Activated naive CD4-positive, alpha-beta T cell treated with anti-CD3 and anti-CD28 coated beads for 36 hours (primary cell): Measurements from ENCODE around the gene SLC18A2. TPM values are rescaled to one million over a fixed set of nuclear protein-coding genes. Genes with fewer than 3 reads are reported as not detected.

Source experiments
- CTCF ChIA-PET: fragments of 350-600 bp; sonication (Branson Sonifier 250); formaldehyde crosslinking; loops from one replicate; lab custom pipeline; 2021; ENCODE audit warnings: antibody characterized with exemption; lab: Charles Lee
- DNase-seq: peaks from one replicate; pipeline ENCODE4 v3.0.0-alpha.2; 2020
- H3K27ac Mint-ChIP-seq: one replicate; pipeline ENCODE4 v1.8.0; 2021; ENCODE audit warnings: mild to moderate bottlenecking, mixed read lengths
- H3K27me3 Mint-ChIP-seq: one replicate; pipeline ENCODE4 v1.8.0; 2021; ENCODE audit warnings: low read depth, mixed read lengths
- H3K36me3 Mint-ChIP-seq: one replicate; pipeline ENCODE4 v1.8.0; 2021; ENCODE audit warnings: low read depth, mixed read lengths
- H3K4me1 Mint-ChIP-seq: one replicate; pipeline ENCODE4 v1.8.0; 2021; ENCODE audit warnings: low read depth, mixed read lengths
- H3K4me3 Mint-ChIP-seq: one replicate; pipeline ENCODE4 v1.8.0; 2021; ENCODE audit warnings: mild to moderate bottlenecking, moderate library complexity, mixed read lengths
- H3K9me3 Mint-ChIP-seq: one replicate; pipeline ENCODE4 v1.8.0; 2021; ENCODE audit warnings: mixed read lengths
- intact Hi-C: fragments of 100-400 bp; cut with micrococcal nuclease; formaldehyde crosslinking; loops from one replicate; pipeline ENCODE4 v1.15.1; 2023
- total RNA-seq, 2 experiments: library from RNA; stranded (reverse); gene quantifications; one replicate each; pipeline ENCODE4 v1.2.3, GENCODE V29; 2021

The SLC18A2 gene
- total RNA-seq, 2 experiments from 2014 or later: not detected

DNA sequence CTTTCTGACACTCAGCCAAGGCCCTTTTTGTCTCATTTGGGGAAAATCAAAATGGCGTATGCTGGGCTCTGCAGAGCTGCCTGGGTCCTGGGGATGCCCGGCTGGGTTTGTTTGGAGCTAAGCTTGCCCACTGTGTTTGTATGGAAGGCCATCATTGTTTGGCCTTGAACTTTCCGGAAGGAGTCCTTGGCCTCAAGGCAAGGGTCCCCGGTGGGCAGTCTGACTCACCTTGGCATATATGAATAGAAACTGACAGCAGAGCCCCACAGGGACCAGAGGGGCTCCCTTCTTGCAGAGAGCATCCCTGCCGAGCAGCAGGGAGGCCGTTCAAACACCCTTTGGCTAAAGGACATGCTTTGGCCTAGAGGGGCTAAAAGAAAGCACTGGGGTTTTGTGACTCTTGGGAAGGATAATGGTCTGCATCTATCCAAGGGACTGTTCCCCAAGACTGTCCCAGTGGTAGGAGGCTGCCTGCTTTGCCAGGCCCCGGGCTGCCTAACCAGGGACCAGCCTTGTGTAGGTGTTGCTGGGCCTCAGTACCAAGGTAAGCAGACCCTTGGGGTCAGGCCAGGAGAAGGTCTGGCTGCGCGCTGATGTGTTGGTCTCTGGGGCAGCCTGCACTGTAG, 15.0 kb downstream of the SLC18A2 start:
- Mint-ChIP-seq H3K4me3 (no peak overlapping the region), H3K27ac (no peak overlapping the region), H3K27me3 (peaks cover 25% of the 10 kb centered on the region), H3K9me3 (no peaks in the 10 kb centered on the region), H3K36me3 (no peaks in the 10 kb centered on the region), H3K4me1 (peaks cover 3% of the 10 kb centered on the region)
- CTCF ChIA-PET: no interaction called here
- intact Hi-C loops: no loop called here
- no peak for DNase-seq

DNA sequence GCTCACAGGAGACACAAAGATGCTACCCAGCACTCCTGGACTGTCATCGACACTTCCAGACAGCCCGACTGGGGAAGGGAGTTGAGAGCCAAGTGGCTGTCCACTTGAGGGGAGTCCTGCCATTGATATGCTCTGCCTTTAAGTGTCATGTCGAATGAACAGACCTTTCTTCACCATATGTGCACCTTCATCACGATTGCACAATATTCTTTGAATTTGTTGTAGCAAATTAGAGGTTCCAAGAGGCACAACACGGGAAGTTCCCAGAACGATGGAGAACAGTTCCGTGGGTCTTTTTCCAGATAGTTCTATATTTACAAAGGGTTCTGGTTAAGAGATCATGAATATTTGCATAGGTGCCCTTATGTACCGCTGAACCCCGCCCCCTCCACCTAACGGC, 16.0 kb downstream of the SLC18A2 start:
- CTCF ChIA-PET: no interaction called here
- H3K27me3 Mint-ChIP-seq: peaks cover 22% of the 10 kb centered on the region
- H3K4me1 Mint-ChIP-seq: peaks cover 3% of the 10 kb centered on the region

GRCh38 chr10:117257721-117258120, 16.8 kb downstream of the SLC18A2 start:
- no peaks in the 10 kb centered on the region for H3K9me3 Mint-ChIP-seq
- no peak for DNase-seq
- H3K4me1 Mint-ChIP-seq: peaks cover 3% of the 10 kb centered on the region
- no peak overlapping the region for H3K4me3 Mint-ChIP-seq
- H3K27ac Mint-ChIP-seq: no peak overlapping the region
- CTCF ChIA-PET: no interaction called here
- H3K27me3 Mint-ChIP-seq: peaks cover 25% of the 10 kb centered on the region
- no peaks in the 10 kb centered on the region for H3K36me3 Mint-ChIP-seq
- intact Hi-C loops: no loop called here

More for the DNA sequence above, 16.0 kb downstream of the SLC18A2 start:
- Mint-ChIP-seq H3K9me3 (no peaks in the 10 kb centered on the region), H3K27ac (no peak overlapping the region), H3K36me3 (no peaks in the 10 kb centered on the region), H3K4me3 (no peak overlapping the region)
- intact Hi-C loops: no loop called here
- no peak for DNase-seq

DNA sequence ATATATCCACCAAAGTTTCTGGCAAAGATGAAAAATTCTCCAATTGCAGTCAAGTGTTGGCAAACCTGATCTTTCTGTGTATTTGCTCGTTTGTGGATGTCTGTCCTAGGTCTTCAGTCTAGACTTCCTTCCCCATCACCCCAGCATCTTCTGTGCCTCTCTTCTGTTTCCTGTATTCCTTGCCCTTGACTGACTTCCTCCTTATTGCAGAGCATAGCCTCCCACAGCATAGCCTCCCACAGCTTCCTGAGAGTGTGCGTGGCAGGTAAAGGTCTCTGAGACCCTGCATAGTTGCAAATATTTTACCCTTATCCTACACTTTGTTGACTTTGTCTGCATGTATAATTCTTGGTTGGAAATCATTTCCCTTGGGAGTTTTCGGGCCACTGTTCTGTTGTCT, 18.4 kb downstream of the SLC18A2 start:
- peaks cover 24% of the 10 kb centered on the region for H3K27me3 Mint-ChIP-seq
- DNase-seq: no peak
- no peak overlapping the region for H3K4me3 Mint-ChIP-seq
- H3K9me3 Mint-ChIP-seq: no peaks in the 10 kb centered on the region
- CTCF ChIA-PET: no interaction called here
- no peaks in the 10 kb centered on the region for H3K36me3 Mint-ChIP-seq
- intact Hi-C loops: no loop called here
- H3K4me1 Mint-ChIP-seq: peaks cover 3% of the 10 kb centered on the region
- H3K27ac Mint-ChIP-seq: no peak overlapping the region

- H3K4me3 Mint-ChIP-seq: no peak overlapping the region
- H3K4me1 Mint-ChIP-seq: peaks cover 3% of the 10 kb centered on the region
- CTCF ChIA-PET: no interaction called here
- no peak for DNase-seq
- no peaks in the 10 kb centered on the region for H3K36me3 Mint-ChIP-seq
- no peaks in the 10 kb centered on the region for H3K9me3 Mint-ChIP-seq
- H3K27me3 Mint-ChIP-seq: peaks cover 26% of the 10 kb centered on the region
- intact Hi-C loops: no loop called here
- H3K27ac Mint-ChIP-seq: no peak overlapping the region
Measured at GRCh38 chr10:117260084-117260483, 19.2 kb downstream of the SLC18A2 start.

GRCh38 chr10:117261501-117261900, 20.6 kb downstream of the SLC18A2 start:
- intact Hi-C loops: no loop called here
- CTCF ChIA-PET: interaction anchor here (0.6 kb wide), 1 partner anchor 474 kb away, joined by 3 read pairs; no protein-coding TSS in a partner anchor

DNA sequence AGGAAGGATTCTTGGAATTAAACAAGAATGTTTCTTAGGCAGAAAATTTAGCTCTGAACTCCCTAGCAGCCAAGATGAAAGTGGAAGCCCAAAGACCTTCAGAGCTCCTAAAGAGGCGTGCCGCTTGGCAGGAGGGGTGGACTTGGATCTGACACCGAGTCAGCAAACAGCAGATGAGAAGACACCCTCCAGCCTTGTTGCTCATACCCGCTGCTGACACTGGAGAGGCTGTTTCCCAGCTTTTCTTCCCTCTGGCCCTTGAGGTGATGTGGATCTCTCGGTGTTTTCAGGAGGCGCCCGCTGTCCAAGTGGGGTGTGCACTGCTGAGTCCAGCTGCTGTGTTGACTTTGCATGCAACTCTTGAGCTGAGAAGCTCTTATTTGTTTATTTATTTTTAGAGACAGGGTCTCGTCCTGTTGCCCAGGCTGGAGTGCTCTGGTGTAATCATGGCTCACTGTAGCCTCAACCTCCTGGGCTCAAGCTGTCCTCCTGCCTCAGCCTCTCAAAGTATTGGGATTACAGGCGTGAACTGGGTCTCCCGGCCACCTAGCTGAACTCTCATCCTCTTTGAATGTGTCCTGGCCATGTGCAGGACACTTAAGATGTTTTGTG, 21.5 kb downstream of the SLC18A2 start:
- DNase-seq: no peak
- intact Hi-C loops: no loop called here
- no peak overlapping the region for H3K27ac Mint-ChIP-seq
- H3K27me3 Mint-ChIP-seq: peaks cover 26% of the 10 kb centered on the region
- CTCF ChIA-PET: no interaction called here
- H3K4me1 Mint-ChIP-seq: peaks cover 3% of the 10 kb centered on the region
- no peak overlapping the region for H3K4me3 Mint-ChIP-seq
- H3K9me3 Mint-ChIP-seq: no peaks in the 10 kb centered on the region
- H3K36me3 Mint-ChIP-seq: no peaks in the 10 kb centered on the region

More at GRCh38 chr10:117261501-117261900, 20.6 kb downstream of the SLC18A2 start:
- no peak overlapping the region for H3K4me3 Mint-ChIP-seq
- DNase-seq: no peak
- peaks cover 26% of the 10 kb centered on the region for H3K27me3 Mint-ChIP-seq
- H3K4me1 Mint-ChIP-seq: peaks cover 3% of the 10 kb centered on the region
- H3K9me3 Mint-ChIP-seq: no peaks in the 10 kb centered on the region
- H3K27ac Mint-ChIP-seq: no peak overlapping the region
- H3K36me3 Mint-ChIP-seq: no peaks in the 10 kb centered on the region

GRCh38 chr10:117262903-117263293, 22.0 kb downstream of the SLC18A2 start:
- Mint-ChIP-seq H3K27me3 (peaks cover 26% of the 10 kb centered on the region), H3K36me3 (no peaks in the 10 kb centered on the region), H3K4me3 (no peak overlapping the region), H3K4me1 (peaks cover 3% of the 10 kb centered on the region), H3K27ac (no peak overlapping the region), H3K9me3 (no peaks in the 10 kb centered on the region)
- CTCF ChIA-PET: no interaction called here
- no peak for DNase-seq
- intact Hi-C loops: no loop called here

- H3K27ac Mint-ChIP-seq: no peak overlapping the region
- DNase-seq: no peak
- H3K4me3 Mint-ChIP-seq: no peak overlapping the region
- H3K27me3 Mint-ChIP-seq: peaks cover 17% of the 10 kb centered on the region
- H3K36me3 Mint-ChIP-seq: no peaks in the 10 kb centered on the region
- CTCF ChIA-PET: interaction anchor here (2.2 kb wide), 1 partner anchor 54 kb away, joined by 5 read pairs; no protein-coding TSS in a partner anchor
- intact Hi-C loops: no loop called here
- no peaks in the 10 kb centered on the region for H3K4me1 Mint-ChIP-seq
- no peaks in the 10 kb centered on the region for H3K9me3 Mint-ChIP-seq
Measured at GRCh38 chr10:117264782-117265181, 23.9 kb downstream of the SLC18A2 start.

- Mint-ChIP-seq H3K27me3 (peaks cover 9% of the 10 kb centered on the region), H3K4me3 (no peak overlapping the region), H3K4me1 (no peaks in the 10 kb centered on the region), H3K27ac (no peak overlapping the region), H3K36me3 (no peaks in the 10 kb centered on the region), H3K9me3 (no peaks in the 10 kb centered on the region)
- DNase-seq: no peak
- intact Hi-C loops: no loop called here
- CTCF ChIA-PET: interaction anchor here (2.2 kb wide), 1 partner anchor 53 kb away, joined by 5 read pairs; no protein-coding TSS in a partner anchor
Measured at GRCh38 chr10:117266400-117266799, 25.5 kb downstream of the SLC18A2 start.

DNA sequence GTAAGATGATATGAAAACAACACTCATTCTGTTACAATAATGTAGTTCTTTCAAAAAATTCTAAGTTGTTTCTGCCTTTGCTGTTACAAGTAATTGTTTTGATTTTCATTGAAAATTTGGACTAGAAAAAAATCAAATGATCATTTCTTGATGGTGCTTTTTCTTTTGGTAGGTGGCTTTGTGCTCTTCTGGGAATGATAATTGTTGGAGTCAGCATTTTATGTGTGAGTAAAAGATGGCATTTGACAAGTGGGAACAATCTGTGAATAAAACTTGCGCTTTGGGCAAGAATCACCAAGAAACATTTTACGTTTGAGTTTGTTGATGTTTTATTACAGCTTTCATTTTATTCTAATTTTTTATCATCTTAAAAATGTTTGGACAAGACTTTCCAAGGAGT, 25.9 kb downstream of the SLC18A2 start:
- intact Hi-C loops: no loop called here
- no peaks in the 10 kb centered on the region for H3K9me3 Mint-ChIP-seq
- no peak overlapping the region for H3K27ac Mint-ChIP-seq
- H3K4me1 Mint-ChIP-seq: no peaks in the 10 kb centered on the region
- no peaks in the 10 kb centered on the region for H3K36me3 Mint-ChIP-seq
- DNase-seq: no peak
- H3K4me3 Mint-ChIP-seq: no peak overlapping the region
- CTCF ChIA-PET: interaction anchor here (2.2 kb wide), 1 partner anchor 52 kb away, joined by 5 read pairs; no protein-coding TSS in a partner anchor
- H3K27me3 Mint-ChIP-seq: peaks cover 6% of the 10 kb centered on the region

- peaks cover 2% of the 10 kb centered on the region for H3K27me3 Mint-ChIP-seq
- no peaks in the 10 kb centered on the region for H3K4me1 Mint-ChIP-seq
Measured at GRCh38 chr10:117268258-117268657, 27.3 kb downstream of the SLC18A2 start.

GRCh38 chr10:117268907-117269306, 28.0 kb downstream of the SLC18A2 start:
- intact Hi-C loops: no loop called here
- no peak for DNase-seq
- Mint-ChIP-seq H3K4me1 (no peaks in the 10 kb centered on the region), H3K4me3 (no peak overlapping the region), H3K27me3 (peaks cover 2% of the 10 kb centered on the region), H3K9me3 (no peaks in the 10 kb centered on the region), H3K27ac (no peak overlapping the region), H3K36me3 (no peaks in the 10 kb centered on the region)
- CTCF ChIA-PET: no interaction called here

More at GRCh38 chr10:117268258-117268657, 27.3 kb downstream of the SLC18A2 start:
- intact Hi-C loops: no loop called here
- Mint-ChIP-seq H3K4me3 (no peak overlapping the region), H3K36me3 (no peaks in the 10 kb centered on the region), H3K27ac (no peak overlapping the region), H3K9me3 (no peaks in the 10 kb centered on the region)
- CTCF ChIA-PET: no interaction called here
- DNase-seq: no peak
